ENCODE results near the gene RTL10.

RTL10 gene

GRCh38 chr22:19816372-19817119 is 38.1 kb downstream of the RTL10 start:
- no peak overlapping the region for H3K4me3 ChIP-seq (ENCODE audit: low read depth in 1 of 5, low read length in 5 of 5)
- peaks cover 0 to 11% (median 3%) of the 10 kb centered on the region in 5 donors for H3K36me3 ChIP-seq (ENCODE audit: control insufficient read depth in 5 of 5, insufficient read depth in 5 of 5, low read length in 5 of 5)
- H3K4me1 ChIP-seq (ENCODE audit: control insufficient read depth in 5 of 5, insufficient read depth in 5 of 5, low read length in 5 of 5): peaks cover 0 to 13% (median 9%) of the 10 kb centered on the region in 5 donors
- no peaks in the 10 kb centered on the region for H3K27me3 ChIP-seq (ENCODE audit: control insufficient read depth in 5 of 5, insufficient read depth in 4 of 5, low read length in 5 of 5)
- no peaks in the 10 kb centered on the region for H3K9me3 ChIP-seq (ENCODE audit: control insufficient read depth in 5 of 5, low read length in 5 of 5)
- no peak overlapping the region for H3K27ac ChIP-seq (ENCODE audit: low read depth, low read length)
- H3K9ac ChIP-seq (ENCODE audit: low read length in 5 of 5): no peak overlapping the region

DNA sequence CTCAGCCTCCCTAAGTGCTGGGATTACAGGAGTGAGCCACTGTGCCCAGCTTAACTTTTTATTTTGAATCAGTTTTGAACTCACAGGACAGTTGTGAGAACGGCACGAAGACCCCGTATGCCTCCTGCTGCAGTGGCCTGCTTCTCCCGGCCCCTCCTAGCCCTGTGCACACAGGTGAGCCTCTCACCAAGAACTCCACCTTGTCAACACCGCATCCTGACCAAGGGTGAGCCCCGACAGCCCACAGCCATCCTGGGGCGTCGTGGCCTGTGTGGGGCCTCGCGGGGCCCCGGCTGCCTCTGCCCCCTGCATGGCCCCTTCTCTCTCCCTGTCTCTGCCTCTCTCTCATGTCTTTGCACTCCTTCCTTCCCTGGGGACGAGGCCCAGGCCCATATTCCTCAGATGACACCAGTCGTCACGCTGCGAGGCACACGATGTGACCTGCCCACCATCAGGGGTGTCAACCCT is 38.8 kb downstream of the RTL10 start:
- no peaks in the 10 kb centered on the region for H3K27me3 ChIP-seq (ENCODE audit: control insufficient read depth in 5 of 5, insufficient read depth in 4 of 5, low read length in 5 of 5)
- no peaks in the 10 kb centered on the region for H3K9me3 ChIP-seq (ENCODE audit: control insufficient read depth in 5 of 5, low read length in 5 of 5)
- H3K4me3 ChIP-seq (ENCODE audit: low read depth in 1 of 5, low read length in 5 of 5): no peak overlapping the region

GRCh38 chr22:19815093-19815822 is 39.4 kb downstream of the RTL10 start:
- no peak overlapping the region for H3K27ac ChIP-seq (ENCODE audit: low read depth, low read length)
- H3K4me3 ChIP-seq (ENCODE audit: low read depth in 1 of 5, low read length in 5 of 5): no peak overlapping the region
- no peaks in the 10 kb centered on the region for H3K9me3 ChIP-seq (ENCODE audit: control insufficient read depth in 5 of 5, low read length in 5 of 5)
- H3K4me1 ChIP-seq (ENCODE audit: control insufficient read depth in 5 of 5, insufficient read depth in 5 of 5, low read length in 5 of 5): peaks cover 0 to 10% (median 7%) of the 10 kb centered on the region in 5 donors
- peaks cover 0 to 11% (median 3%) of the 10 kb centered on the region in 5 donors for H3K36me3 ChIP-seq (ENCODE audit: control insufficient read depth in 5 of 5, insufficient read depth in 5 of 5, low read length in 5 of 5)
- H3K9ac ChIP-seq (ENCODE audit: low read length in 5 of 5): no peak overlapping the region
- no peaks in the 10 kb centered on the region for H3K27me3 ChIP-seq (ENCODE audit: control insufficient read depth in 5 of 5, insufficient read depth in 4 of 5, low read length in 5 of 5)

More for the DNA sequence above, 38.8 kb downstream of the RTL10 start:
- H3K36me3 ChIP-seq (ENCODE audit: control insufficient read depth in 5 of 5, insufficient read depth in 5 of 5, low read length in 5 of 5): peaks cover 0 to 11% (median 3%) of the 10 kb centered on the region in 5 donors
- no peak overlapping the region for H3K27ac ChIP-seq (ENCODE audit: low read depth, low read length)
- peaks cover 0 to 10% (median 7%) of the 10 kb centered on the region in 5 donors for H3K4me1 ChIP-seq (ENCODE audit: control insufficient read depth in 5 of 5, insufficient read depth in 5 of 5, low read length in 5 of 5)
- H3K9ac ChIP-seq (ENCODE audit: low read length in 5 of 5): no peak overlapping the region

DNA sequence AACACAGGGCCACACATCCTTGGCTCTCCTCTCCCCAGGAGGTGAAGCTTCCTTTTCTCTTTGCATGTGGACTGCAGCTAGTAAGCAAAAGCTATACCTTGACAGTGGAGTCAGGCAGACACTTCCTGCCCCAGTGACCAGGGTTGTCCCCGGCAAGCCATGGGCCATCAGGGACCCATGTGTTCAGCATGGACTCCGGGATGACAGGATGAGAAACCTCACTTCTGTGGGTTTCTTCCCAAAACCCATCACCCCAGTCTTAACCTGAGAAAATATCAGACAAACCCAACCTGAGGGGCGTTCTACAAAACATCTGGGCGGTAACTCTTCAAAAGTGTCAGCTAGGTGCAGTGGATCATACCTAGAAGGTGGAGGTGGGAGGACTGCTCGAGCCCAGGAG is 40.2 kb downstream of the RTL10 start:
- Histone ChIP-seq H3K36me3 (ENCODE audit: control insufficient read depth in 5 of 5, insufficient read depth in 5 of 5, low read length in 5 of 5) (peaks cover 0 to 7% (median 3%) of the 10 kb centered on the region in 5 donors), H3K9ac (ENCODE audit: low read length in 5 of 5) (peak overlapping the region in 1 of 5 donors; percentile 28), H3K27ac (ENCODE audit: low read depth, low read length) (no peak overlapping the region), H3K27me3 (ENCODE audit: control insufficient read depth in 5 of 5, insufficient read depth in 4 of 5, low read length in 5 of 5) (no peaks in the 10 kb centered on the region), H3K9me3 (ENCODE audit: control insufficient read depth in 5 of 5, low read length in 5 of 5) (no peaks in the 10 kb centered on the region), H3K4me1 (ENCODE audit: control insufficient read depth in 5 of 5, insufficient read depth in 5 of 5, low read length in 5 of 5) (peaks cover 0 to 10% (median 7%) of the 10 kb centered on the region in 5 donors), H3K4me3 (ENCODE audit: low read depth in 1 of 5, low read length in 5 of 5) (no peak overlapping the region)

GRCh38 chr22:19812910-19813309 is 41.8 kb downstream of the RTL10 start:
- Histone ChIP-seq H3K9me3 (ENCODE audit: control insufficient read depth in 5 of 5, low read length in 5 of 5) (no peaks in the 10 kb centered on the region), H3K27ac (ENCODE audit: low read depth, low read length) (no peak overlapping the region), H3K27me3 (ENCODE audit: control insufficient read depth in 5 of 5, insufficient read depth in 4 of 5, low read length in 5 of 5) (no peaks in the 10 kb centered on the region), H3K9ac (ENCODE audit: low read length in 5 of 5) (no peak overlapping the region), H3K4me3 (ENCODE audit: low read depth in 1 of 5, low read length in 5 of 5) (no peak overlapping the region), H3K36me3 (ENCODE audit: control insufficient read depth in 5 of 5, insufficient read depth in 5 of 5, low read length in 5 of 5) (peaks cover 0 to 7% (median 3%) of the 10 kb centered on the region in 5 donors), H3K4me1 (ENCODE audit: control insufficient read depth in 5 of 5, insufficient read depth in 5 of 5, low read length in 5 of 5) (no peaks in the 10 kb centered on the region)

DNA sequence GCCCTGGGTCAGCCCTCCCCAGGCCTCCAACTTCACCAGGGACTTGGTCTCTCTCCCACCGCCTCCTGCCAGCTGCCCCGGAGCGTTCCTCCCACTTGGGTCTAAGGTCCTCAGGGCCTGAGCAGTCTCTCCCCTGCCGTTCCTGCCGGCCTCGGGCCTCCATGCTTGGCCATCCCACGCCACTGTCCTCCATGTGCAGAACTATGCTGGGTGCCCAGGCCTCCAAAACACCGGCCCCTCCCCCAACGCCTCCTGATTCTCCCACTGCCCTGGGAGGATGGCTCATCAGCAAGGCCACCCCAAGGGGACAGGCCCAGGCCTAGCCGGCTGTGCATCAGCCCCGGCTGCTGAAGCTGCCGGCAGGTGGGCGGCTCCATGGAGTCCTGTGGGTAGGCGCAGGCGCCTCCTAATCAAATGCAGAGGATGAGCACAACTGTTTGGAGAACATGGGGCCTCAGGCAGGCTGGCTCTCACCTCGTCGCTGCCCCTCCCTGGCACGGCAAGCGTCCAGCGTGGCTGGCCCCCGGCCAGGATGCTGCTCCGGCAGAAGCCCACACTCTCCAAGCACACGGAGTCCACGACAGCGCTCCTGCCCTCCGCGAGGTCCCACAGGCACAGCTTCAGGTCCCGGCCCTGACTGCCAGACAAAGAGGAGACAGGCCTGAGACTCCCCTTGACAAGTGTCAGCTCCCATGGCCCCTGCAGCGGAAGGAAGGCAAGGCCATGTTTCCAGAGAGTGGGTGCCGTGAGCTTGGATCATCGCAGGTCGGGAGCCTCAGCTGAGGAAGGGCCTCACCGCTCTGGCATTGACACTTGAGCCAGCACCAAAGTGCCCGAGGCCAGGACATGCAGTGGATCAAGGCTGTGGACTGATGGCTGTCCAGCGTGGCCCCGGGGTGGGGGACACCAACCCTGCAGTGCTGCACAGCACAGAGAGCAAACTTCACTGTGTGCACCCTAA is 42.6 kb downstream of the RTL10 start:
- Histone ChIP-seq H3K9me3 (ENCODE audit: control insufficient read depth in 5 of 5, low read length in 5 of 5) (no peaks in the 10 kb centered on the region), H3K4me1 (ENCODE audit: control insufficient read depth in 5 of 5, insufficient read depth in 5 of 5, low read length in 5 of 5) (no peaks in the 10 kb centered on the region), H3K9ac (ENCODE audit: low read length in 5 of 5) (no peak overlapping the region), H3K27me3 (ENCODE audit: control insufficient read depth in 5 of 5, insufficient read depth in 4 of 5, low read length in 5 of 5) (no peaks in the 10 kb centered on the region), H3K27ac (ENCODE audit: low read depth, low read length) (no peak overlapping the region), H3K4me3 (ENCODE audit: low read depth in 1 of 5, low read length in 5 of 5) (no peak overlapping the region), H3K36me3 (ENCODE audit: control insufficient read depth in 5 of 5, insufficient read depth in 5 of 5, low read length in 5 of 5) (peaks cover 0 to 7% (median 3%) of the 10 kb centered on the region in 5 donors)

DNA sequence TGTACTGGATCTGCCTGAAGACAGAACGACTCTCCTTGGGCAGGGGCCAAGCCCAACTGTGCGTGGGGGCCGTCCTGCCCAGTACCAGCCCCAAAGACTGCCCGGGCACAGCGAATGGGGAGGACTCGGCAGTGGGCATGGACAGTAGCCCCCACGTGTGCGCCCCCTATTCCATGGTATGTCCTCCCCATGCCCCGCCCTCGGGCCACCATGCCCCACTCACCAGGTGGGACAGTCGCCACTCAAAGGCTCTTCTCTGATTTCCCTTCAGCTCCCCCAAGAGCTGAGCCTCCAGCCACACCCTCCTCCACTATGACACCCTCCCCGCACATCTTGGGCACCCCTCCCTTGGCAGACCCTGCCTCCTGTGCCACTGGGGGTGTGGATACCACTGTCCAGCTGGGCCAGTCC is 43.5 kb downstream of the RTL10 start:
- Histone ChIP-seq H3K27me3 (ENCODE audit: control insufficient read depth in 5 of 5, insufficient read depth in 4 of 5, low read length in 5 of 5) (no peaks in the 10 kb centered on the region), H3K27ac (ENCODE audit: low read depth, low read length) (no peak overlapping the region), H3K4me1 (ENCODE audit: control insufficient read depth in 5 of 5, insufficient read depth in 5 of 5, low read length in 5 of 5) (peaks cover 0 to 8% (median 2%) of the 10 kb centered on the region in 5 donors), H3K9ac (ENCODE audit: low read length in 5 of 5) (no peak overlapping the region), H3K36me3 (ENCODE audit: control insufficient read depth in 5 of 5, insufficient read depth in 5 of 5, low read length in 5 of 5) (peaks cover 0 to 7% (median 3%) of the 10 kb centered on the region in 5 donors), H3K9me3 (ENCODE audit: control insufficient read depth in 5 of 5, low read length in 5 of 5) (no peaks in the 10 kb centered on the region), H3K4me3 (ENCODE audit: low read depth in 1 of 5, low read length in 5 of 5) (no peak overlapping the region)

GRCh38 chr22:19810381-19811201 is 44.1 kb downstream of the RTL10 start:
- H3K4me1 ChIP-seq (ENCODE audit: control insufficient read depth in 5 of 5, insufficient read depth in 5 of 5, low read length in 5 of 5): peaks cover 0 to 14% (median 6%) of the 10 kb centered on the region in 5 donors
- no peaks in the 10 kb centered on the region for H3K27me3 ChIP-seq (ENCODE audit: control insufficient read depth in 5 of 5, insufficient read depth in 4 of 5, low read length in 5 of 5)
- H3K27ac ChIP-seq (ENCODE audit: low read depth, low read length): no peak overlapping the region
- H3K4me3 ChIP-seq (ENCODE audit: low read depth in 1 of 5, low read length in 5 of 5): no peak overlapping the region
- no peaks in the 10 kb centered on the region for H3K9me3 ChIP-seq (ENCODE audit: control insufficient read depth in 5 of 5, low read length in 5 of 5)
- peaks cover 0 to 7% (median 3%) of the 10 kb centered on the region in 5 donors for H3K36me3 ChIP-seq (ENCODE audit: control insufficient read depth in 5 of 5, insufficient read depth in 5 of 5, low read length in 5 of 5)
- no peak overlapping the region for H3K9ac ChIP-seq (ENCODE audit: low read length in 5 of 5)

DNA sequence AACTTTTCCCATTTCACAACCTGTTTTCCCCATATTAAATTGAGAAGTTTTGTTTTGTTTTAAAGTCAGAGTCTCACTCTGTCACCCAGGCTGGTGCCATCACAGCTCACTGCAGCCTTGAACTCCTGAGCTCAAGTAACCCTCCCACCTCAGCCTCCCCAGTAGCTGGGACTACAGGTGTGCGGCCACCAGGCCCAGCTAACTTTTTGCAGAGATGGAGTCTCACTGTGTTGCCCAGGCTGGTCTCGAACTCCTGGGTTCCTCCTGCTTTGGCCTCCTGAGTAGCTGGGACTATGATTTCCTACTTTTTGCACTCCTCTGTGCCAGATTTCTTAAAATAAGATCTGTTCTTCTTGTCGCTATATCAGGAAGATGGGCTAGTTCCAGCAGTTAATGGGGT is 44.9 kb downstream of the RTL10 start:
- H3K4me1 ChIP-seq (ENCODE audit: control insufficient read depth in 5 of 5, insufficient read depth in 5 of 5, low read length in 5 of 5): peaks cover 0 to 14% (median 6%) of the 10 kb centered on the region in 5 donors
- H3K4me3 ChIP-seq (ENCODE audit: low read depth in 1 of 5, low read length in 5 of 5): no peak overlapping the region
- H3K36me3 ChIP-seq (ENCODE audit: control insufficient read depth in 5 of 5, insufficient read depth in 5 of 5, low read length in 5 of 5): peaks cover 0 to 7% (median 3%) of the 10 kb centered on the region in 5 donors
- no peak overlapping the region for H3K9ac ChIP-seq (ENCODE audit: low read length in 5 of 5)
- H3K9me3 ChIP-seq (ENCODE audit: control insufficient read depth in 5 of 5, low read length in 5 of 5): no peaks in the 10 kb centered on the region
- no peaks in the 10 kb centered on the region for H3K27me3 ChIP-seq (ENCODE audit: control insufficient read depth in 5 of 5, insufficient read depth in 4 of 5, low read length in 5 of 5)
- H3K27ac ChIP-seq (ENCODE audit: low read depth, low read length): no peak overlapping the region
